Keratinocyte (primary cell): ENCODE data around the gene MAN1C1. TPM values are rescaled to one million over a fixed set of nuclear protein-coding genes. Genes with fewer than 3 reads are reported as not detected.

ENCODE experiments used
- DNase-seq: peaks from one replicate; pipeline ENCODE4 v3.0.0-alpha.2; 2011; ENCODE audit warnings: low read depth, missing footprints, low spot score
- FAIRE-seq: peaks from 2 replicates; lab custom pipeline; 2011; peaks lifted over from hg19 to GRCh38; lab: Jason Lieb, UNC
- H2AFZ ChIP-seq: 2 replicates; pipeline ENCODE4 v1.6.0; 2012; ENCODE audit warnings: low read length, control low read depth, inconsistent platforms; ENCODE audit not compliant: control insufficient read depth
- H3K27ac ChIP-seq: 2 replicates; pipeline ENCODE4 v1.5.1; 2011; ENCODE audit warnings: low read length; ENCODE audit not compliant: control insufficient read depth, insufficient read depth
- H3K27me3 ChIP-seq: 3 replicates; pipeline ENCODE4 v1.6.0; 2011; ENCODE audit warnings: low read length; ENCODE audit not compliant: control insufficient read depth, insufficient read depth; ENCODE audit errors: extremely low read depth
- H3K36me3 ChIP-seq, 2 experiments: 2 replicates in 1 of 2; 3 replicates in 1 of 2; pipeline ENCODE4 v1.5.1; 2011; ENCODE audit warnings: low read length in 2 of 2, mild to moderate bottlenecking in 1 of 2; ENCODE audit not compliant: control insufficient read depth in 2 of 2, insufficient read depth in 2 of 2; ENCODE audit errors: extremely low read depth in 1 of 2
- H3K4me1 ChIP-seq: 3 replicates; pipeline ENCODE4 v1.5.1; 2011; ENCODE audit warnings: low read length; ENCODE audit not compliant: control insufficient read depth, insufficient read depth; ENCODE audit errors: extremely low read depth
- H3K4me2 ChIP-seq: 3 replicates; pipeline ENCODE4 v1.6.0; 2011; ENCODE audit warnings: low read depth, low read length; ENCODE audit not compliant: control insufficient read depth, insufficient read depth; ENCODE audit errors: extremely low read depth
- H3K4me3 ChIP-seq, 3 experiments: fragments of 200-600 bp in 1 of 3; sonication (generic) in 1 of 3; 2 replicates in 2 of 3; 3 replicates in 1 of 3; pipeline ENCODE4 v1.5.1; 2011 to 2016; ENCODE audit warnings: low read length in 3 of 3, mild to moderate bottlenecking in 3 of 3, control low read depth in 2 of 3, inconsistent platforms in 1 of 3, low read depth in 1 of 3, mixed read lengths in 1 of 3, mixed run types in 1 of 3, moderate library complexity in 1 of 3; ENCODE audit not compliant: control insufficient read depth in 2 of 3, insufficient read depth in 2 of 3; ENCODE audit errors: extremely low read depth in 1 of 3
- H3K79me2 ChIP-seq: 2 replicates; pipeline ENCODE4 v1.6.0; 2012; ENCODE audit warnings: low read length; ENCODE audit not compliant: control insufficient read depth, insufficient read depth
- H3K9ac ChIP-seq: 3 replicates; pipeline ENCODE4 v1.6.0; 2011; ENCODE audit warnings: low read length; ENCODE audit not compliant: control insufficient read depth, insufficient read depth; ENCODE audit errors: extremely low read depth
- H3K9me1 ChIP-seq: 3 replicates; pipeline ENCODE4 v1.6.0; 2011; ENCODE audit warnings: low read length; ENCODE audit not compliant: control insufficient read depth, insufficient read depth; ENCODE audit errors: extremely low read depth
- H3K9me3 ChIP-seq: 2 replicates; pipeline ENCODE4 v1.5.1; 2012; ENCODE audit warnings: low read depth, low read length; ENCODE audit not compliant: control insufficient read depth
- H4K20me1 ChIP-seq: 3 replicates; pipeline ENCODE4 v1.6.0; 2011; ENCODE audit warnings: low read length; ENCODE audit not compliant: control insufficient read depth, insufficient read depth; ENCODE audit errors: extremely low read depth
- EZH2 ChIP-seq: IDR thresholded peaks from one replicate; pipeline ENCODE4 v1.6.1; 2012; ENCODE audit warnings: inconsistent platforms, mild to moderate bottlenecking, low read length, moderate library complexity
- dilution Hi-C: fragments of 300-500 bp; cut with MboI; formaldehyde crosslinking; loops from one replicate; pipeline ENCODE4 v1.7.0; 2020; ENCODE audit warnings: low sequenced_read_pairs; ENCODE audit not compliant: extremely low pct_ligation_motif_present
- polyA plus RNA-seq, 5 experiments: library from polyadenylated mRNA; depleted of rRNA in 3 of 5; stranded (reverse) in 3 of 5; stranded (forward) in 1 of 5; unstranded in 1 of 5; fragments of >200 nt; gene quantifications; 1 replicate in 1 of 5; 2 replicates in 3 of 5; 3 replicates in 1 of 5; pipeline versions ENCODE4 v1.2.1 to v1.2.3, GENCODE V29; 2011 to 2012; ENCODE audit warnings: missing spikeins in 2 of 5, low read depth in 1 of 5, low replicate concordance in 1 of 5
- TF ChIP-seq, protein P1 (sequence below), 3 experiments: IDR thresholded peaks in 1 of 3; conservative IDR thresholded peaks in 1 of 3; optimal IDR thresholded peaks in 1 of 3; 2 replicates in 2 of 3; 3 replicates in 1 of 3; pipeline versions ENCODE3 to v1.5.1; 2011; ENCODE audit warnings: low read length in 3 of 3, mild to moderate bottlenecking in 3 of 3, moderate library complexity in 2 of 3, control low read depth in 1 of 3, inconsistent platforms in 1 of 3; ENCODE audit not compliant: insufficient read depth in 2 of 3; ENCODE audit errors: extremely low read depth in 1 of 3

MAN1C1 gene
- polyA plus RNA-seq, 1 donor (not counting 4 experiments of a cell fraction or from before 2014, with no cell fraction given), result 0.07 TPM

DNA sequence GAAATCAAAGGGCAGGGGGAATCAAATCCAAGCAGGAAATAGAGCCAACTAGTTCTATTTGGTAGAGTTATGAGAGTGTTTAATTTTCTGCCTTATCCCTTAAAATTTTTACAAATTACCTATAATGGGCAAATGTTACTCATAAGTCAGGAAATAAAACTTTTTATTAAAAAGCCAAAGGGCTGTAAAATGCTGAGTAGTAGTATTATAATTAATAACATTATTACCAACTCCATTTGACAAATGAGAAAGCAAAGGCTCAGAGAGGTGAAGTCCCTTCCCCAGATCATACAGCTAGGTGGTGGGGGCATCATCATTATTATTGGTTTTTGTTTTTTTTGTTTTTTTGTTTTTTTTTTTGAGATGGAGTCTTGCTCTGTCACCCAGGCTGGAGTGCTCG, 186.8 kb downstream of the MAN1C1 start:
- TF ChIP-seq EZH2, result no peak
- TF ChIP-seq, protein P1, sequence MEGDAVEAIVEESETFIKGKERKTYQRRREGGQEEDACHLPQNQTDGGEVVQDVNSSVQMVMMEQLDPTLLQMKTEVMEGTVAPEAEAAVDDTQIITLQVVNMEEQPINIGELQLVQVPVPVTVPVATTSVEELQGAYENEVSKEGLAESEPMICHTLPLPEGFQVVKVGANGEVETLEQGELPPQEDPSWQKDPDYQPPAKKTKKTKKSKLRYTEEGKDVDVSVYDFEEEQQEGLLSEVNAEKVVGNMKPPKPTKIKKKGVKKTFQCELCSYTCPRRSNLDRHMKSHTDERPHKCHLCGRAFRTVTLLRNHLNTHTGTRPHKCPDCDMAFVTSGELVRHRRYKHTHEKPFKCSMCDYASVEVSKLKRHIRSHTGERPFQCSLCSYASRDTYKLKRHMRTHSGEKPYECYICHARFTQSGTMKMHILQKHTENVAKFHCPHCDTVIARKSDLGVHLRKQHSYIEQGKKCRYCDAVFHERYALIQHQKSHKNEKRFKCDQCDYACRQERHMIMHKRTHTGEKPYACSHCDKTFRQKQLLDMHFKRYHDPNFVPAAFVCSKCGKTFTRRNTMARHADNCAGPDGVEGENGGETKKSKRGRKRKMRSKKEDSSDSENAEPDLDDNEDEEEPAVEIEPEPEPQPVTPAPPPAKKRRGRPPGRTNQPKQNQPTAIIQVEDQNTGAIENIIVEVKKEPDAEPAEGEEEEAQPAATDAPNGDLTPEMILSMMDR (optimal IDR thresholded peaks at IDR 0.05 in 1 of 3, IDR thresholded peaks at IDR 0.05 in 1 of 3, conservative IDR thresholded peaks at IDR 0.05 in 1 of 3; ENCODE audit: extremely low read depth in 1 of 3, insufficient read depth in 2 of 3, low read length in 3 of 3), result no peak

DNA sequence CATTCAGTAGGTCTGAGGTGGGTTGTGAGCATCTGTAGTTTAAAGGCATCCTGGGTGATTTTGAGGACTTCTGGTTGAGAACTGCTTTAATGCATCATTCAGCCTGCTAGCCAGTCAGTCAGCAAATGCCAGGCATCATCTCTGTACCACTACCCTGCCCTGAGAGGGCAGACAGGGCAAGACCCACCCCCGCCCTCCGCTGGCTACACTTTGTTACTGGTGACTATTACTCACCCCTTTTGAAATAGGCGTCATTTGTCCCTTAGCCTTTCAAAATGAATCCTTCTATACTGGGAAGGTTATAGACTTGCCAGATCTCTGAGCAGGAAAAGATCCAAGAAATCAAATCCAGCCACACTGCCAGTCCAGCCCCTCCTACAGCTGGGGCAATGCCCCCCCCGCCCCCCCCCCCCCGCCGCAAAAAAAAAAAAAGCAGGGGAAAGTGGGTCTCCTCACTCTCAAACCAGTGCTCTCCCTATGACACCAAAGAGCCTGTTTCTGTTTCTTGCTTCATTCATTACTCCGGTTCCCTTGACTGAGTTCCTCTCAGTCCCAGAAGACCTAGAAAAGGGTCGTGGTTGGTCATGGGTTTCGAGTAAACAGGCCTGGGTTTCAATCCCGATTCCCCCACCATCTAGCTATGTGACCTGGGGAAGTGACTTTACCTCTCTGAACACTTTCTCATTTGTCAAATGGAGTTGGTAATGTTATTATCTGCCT, 187.8 kb downstream of the MAN1C1 start:
- Histone ChIP-seq H2AFZ (no peak overlapping the region), H3K79me2 (peaks cover 3% of the 10 kb centered on the region), H3K27ac (no peak overlapping the region), H3K4me3 (no peak overlapping the region), H3K9me1 (no peaks in the 10 kb centered on the region), H4K20me1 (no peaks in the 10 kb centered on the region), H3K9me3 (no peaks in the 10 kb centered on the region), H3K4me1 (peaks cover 8% of the 10 kb centered on the region), H3K9ac (no peak overlapping the region), H3K27me3 (no peaks in the 10 kb centered on the region), H3K4me2 (no peak overlapping the region), H3K36me3 (peaks cover 12 to 17% of the 10 kb centered on the region in 2 experiments)
- FAIRE-seq (peak; percentile 44), DNase-seq (no peak)
- dilution Hi-C loops, result no loop called here
- TF ChIP-seq EZH2, result no peak
- TF ChIP-seq, protein P1 (optimal IDR thresholded peaks at IDR 0.05 in 1 of 3, IDR thresholded peaks at IDR 0.05 in 1 of 3, conservative IDR thresholded peaks at IDR 0.05 in 1 of 3; ENCODE audit: extremely low read depth in 1 of 3, insufficient read depth in 2 of 3, low read length in 3 of 3), result no peak

More for the DNA sequence above, 186.8 kb downstream of the MAN1C1 start:
- dilution Hi-C loops, result no loop called here
- no peak overlapping the region for H2AFZ ChIP-seq
- H3K4me1 ChIP-seq, result peaks cover 8% of the 10 kb centered on the region
- FAIRE-seq, result no peak
- no peaks in the 10 kb centered on the region for H3K9me1 ChIP-seq
- DNase-seq, result no peak
- H4K20me1 ChIP-seq, result no peaks in the 10 kb centered on the region
- H3K4me3 ChIP-seq, result no peak overlapping the region
- H3K27me3 ChIP-seq, result no peaks in the 10 kb centered on the region
- H3K27ac ChIP-seq, result no peak overlapping the region
- no peaks in the 10 kb centered on the region for H3K9me3 ChIP-seq
- no peak overlapping the region for H3K9ac ChIP-seq
- H3K79me2 ChIP-seq, result peaks cover 3% of the 10 kb centered on the region
- peaks cover 10% of the 10 kb centered on the region in 2 experiments for H3K36me3 ChIP-seq
- H3K4me2 ChIP-seq, result no peak overlapping the region
